ENCODE results near the gene RELCH.

The RELCH gene

DNA sequence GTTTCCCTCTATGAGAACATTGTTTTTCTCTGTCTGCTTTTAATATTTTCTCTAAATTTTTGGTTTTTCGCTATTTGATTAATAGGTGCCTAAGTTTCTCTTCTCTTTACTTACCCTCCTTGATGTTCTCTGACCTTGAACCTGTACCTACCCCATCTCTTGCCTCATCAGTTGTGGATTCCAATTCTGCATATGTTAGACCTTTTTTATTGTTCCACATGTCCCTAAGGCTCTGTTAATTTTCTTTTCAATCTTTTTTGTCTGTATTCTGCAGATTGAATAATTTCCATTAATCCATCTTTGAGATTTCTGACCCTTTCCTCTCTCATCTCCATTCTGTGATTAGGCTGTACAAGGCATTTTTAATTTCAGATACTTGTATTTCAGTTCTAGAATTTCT lies 23.1 kb downstream of the RELCH start:
- no peak for DNase-seq (ENCODE audit: low spot score)
- CTCF ChIA-PET: no interaction called here
- TF ChIP-seq, protein P1, sequence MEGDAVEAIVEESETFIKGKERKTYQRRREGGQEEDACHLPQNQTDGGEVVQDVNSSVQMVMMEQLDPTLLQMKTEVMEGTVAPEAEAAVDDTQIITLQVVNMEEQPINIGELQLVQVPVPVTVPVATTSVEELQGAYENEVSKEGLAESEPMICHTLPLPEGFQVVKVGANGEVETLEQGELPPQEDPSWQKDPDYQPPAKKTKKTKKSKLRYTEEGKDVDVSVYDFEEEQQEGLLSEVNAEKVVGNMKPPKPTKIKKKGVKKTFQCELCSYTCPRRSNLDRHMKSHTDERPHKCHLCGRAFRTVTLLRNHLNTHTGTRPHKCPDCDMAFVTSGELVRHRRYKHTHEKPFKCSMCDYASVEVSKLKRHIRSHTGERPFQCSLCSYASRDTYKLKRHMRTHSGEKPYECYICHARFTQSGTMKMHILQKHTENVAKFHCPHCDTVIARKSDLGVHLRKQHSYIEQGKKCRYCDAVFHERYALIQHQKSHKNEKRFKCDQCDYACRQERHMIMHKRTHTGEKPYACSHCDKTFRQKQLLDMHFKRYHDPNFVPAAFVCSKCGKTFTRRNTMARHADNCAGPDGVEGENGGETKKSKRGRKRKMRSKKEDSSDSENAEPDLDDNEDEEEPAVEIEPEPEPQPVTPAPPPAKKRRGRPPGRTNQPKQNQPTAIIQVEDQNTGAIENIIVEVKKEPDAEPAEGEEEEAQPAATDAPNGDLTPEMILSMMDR (conservative IDR thresholded peaks at IDR 0.05; ENCODE audit: low read depth): no peak
- no peak overlapping the region for H3K27ac ChIP-seq
- POLR2A ChIA-PET (ENCODE audit: low non-redundant PET): no interaction called here

DNA sequence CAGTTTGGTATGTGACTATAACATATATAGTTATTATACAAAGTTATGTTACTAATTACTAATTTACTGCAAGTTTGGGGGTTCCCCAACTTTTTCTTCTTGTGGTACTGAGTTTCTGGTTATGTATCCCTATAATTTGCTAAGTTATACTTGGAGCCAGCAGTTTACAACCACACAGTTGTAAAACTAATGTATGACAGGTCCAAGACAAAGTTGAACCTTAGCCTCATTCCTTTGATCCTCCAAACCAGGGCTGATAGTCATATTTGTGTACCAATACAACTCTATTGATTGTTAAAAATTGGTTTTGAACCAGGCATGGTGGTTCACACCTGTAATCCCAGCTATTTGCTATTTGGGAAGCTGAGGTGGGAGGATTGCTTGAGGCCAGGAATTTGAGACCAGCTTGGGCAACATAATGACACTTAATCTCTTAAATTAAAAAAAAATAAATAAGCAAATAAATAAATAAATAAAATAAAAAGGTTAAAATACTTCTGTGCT lies 24.3 kb downstream of the RELCH start:
- CTCF ChIA-PET: no interaction called here
- POLR2A ChIA-PET (ENCODE audit: low non-redundant PET): no interaction called here
- DNase-seq (ENCODE audit: low spot score): no peak
- no peak overlapping the region for H3K27ac ChIP-seq
- TF ChIP-seq, protein P1 (conservative IDR thresholded peaks at IDR 0.05; ENCODE audit: low read depth): no peak

DNA sequence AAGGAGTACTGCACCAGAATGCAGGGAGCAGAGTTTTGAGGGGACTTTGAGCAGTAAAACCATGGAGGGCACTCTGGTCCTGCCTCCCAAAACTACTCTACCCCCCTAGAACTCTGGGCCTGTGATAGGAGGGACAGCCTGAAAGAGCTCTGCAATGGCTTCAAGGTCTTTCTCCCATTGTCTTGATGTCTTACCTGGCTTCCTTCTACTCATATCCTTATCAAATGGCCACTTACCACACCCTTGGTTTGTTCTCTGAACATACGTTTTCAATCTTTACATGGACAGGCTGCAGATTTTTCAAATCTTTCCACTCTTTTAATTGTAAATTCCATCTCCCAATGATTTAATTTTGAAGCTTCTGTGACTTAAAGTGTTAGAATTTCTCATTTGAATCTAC lies 27.7 kb downstream of the RELCH start:
- no peak overlapping the region for H3K27ac ChIP-seq
- POLR2A ChIA-PET (ENCODE audit: low non-redundant PET): no interaction called here
- CTCF ChIA-PET: no interaction called here
- TF ChIP-seq, protein P1 (conservative IDR thresholded peaks at IDR 0.05; ENCODE audit: low read depth): no peak
- no peak for DNase-seq (ENCODE audit: low spot score)

DNA sequence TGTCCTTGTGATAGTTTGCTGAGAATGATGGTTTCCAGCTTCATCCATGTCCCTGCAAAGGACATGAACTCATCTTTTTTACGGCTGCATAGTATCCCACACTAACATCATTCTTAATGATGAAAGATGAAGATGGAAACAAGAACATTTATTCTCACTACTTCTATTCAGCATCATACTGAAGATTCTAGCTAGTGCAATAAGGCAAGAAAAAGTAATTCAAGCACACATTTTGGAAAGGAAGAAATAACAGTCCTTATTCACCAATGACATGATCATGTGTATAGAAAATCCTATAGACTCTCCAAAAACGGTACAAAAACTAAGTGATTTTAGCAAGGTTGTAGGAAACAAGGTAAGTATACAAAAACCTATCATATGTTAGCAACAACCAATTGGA lies 37.2 kb downstream of the RELCH start:
- ChIA-PET CTCF (no interaction called here), POLR2A (ENCODE audit: low non-redundant PET) (no interaction called here)
- H3K27ac ChIP-seq: no peak overlapping the region
- DNase-seq (ENCODE audit: low spot score): no peak
- TF ChIP-seq, protein P1 (conservative IDR thresholded peaks at IDR 0.05; ENCODE audit: low read depth): no peak

DNA sequence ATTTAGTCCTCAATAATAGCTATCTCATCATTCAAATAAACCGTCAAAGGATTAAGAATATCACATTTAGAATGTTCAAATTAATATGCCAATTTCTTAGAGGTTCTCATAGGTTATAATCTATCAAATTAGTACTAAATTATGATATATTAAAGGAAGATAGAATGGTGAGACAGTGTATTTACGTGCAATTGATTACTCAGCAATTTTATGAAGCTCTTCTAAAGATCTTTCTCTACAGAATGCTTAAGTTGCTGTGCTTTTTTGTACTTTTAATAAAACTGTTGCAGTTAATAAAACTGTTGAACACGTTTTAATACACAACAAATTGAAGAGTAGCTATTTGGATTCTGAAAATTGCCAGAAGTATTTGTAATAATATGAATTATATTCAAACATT lies 39.0 kb downstream of the RELCH start:
- ChIA-PET CTCF (no interaction called here), POLR2A (ENCODE audit: low non-redundant PET) (no interaction called here)
- TF ChIP-seq, protein P1 (conservative IDR thresholded peaks at IDR 0.05; ENCODE audit: low read depth): no peak

DNA sequence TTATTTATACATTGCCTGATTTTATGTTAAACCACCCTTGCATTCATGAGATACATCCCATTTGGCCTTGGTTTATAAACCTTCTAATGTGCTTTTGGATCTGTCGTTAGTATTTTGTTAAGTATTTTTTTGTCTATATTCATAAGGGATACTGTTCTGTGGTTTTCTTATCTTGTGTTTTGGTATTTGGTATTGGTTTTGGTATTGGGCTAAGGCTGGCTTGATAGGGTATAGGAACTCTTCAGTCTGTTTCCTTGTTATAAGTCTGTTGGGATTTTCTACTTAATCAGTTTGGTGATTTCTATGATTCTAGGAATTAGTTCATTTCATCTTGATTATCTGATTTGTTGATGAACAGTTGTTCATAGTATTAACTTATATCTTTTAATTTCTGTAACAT lies 49.2 kb downstream of the RELCH start:
- no peak overlapping the region for H3K27ac ChIP-seq
- DNase-seq (ENCODE audit: low spot score): no peak
- CTCF ChIA-PET: interaction anchor here (0.7 kb wide), 1 partner anchor 58 kb away, joined by 4 read pairs; no protein-coding TSS in a partner anchor
- TF ChIP-seq, protein P1 (conservative IDR thresholded peaks at IDR 0.05; ENCODE audit: low read depth): no peak
- POLR2A ChIA-PET (ENCODE audit: low non-redundant PET): no interaction called here

More for the DNA sequence above, 39.0 kb downstream of the RELCH start:
- H3K27ac ChIP-seq: no peak overlapping the region
- DNase-seq (ENCODE audit: low spot score): no peak

DNA sequence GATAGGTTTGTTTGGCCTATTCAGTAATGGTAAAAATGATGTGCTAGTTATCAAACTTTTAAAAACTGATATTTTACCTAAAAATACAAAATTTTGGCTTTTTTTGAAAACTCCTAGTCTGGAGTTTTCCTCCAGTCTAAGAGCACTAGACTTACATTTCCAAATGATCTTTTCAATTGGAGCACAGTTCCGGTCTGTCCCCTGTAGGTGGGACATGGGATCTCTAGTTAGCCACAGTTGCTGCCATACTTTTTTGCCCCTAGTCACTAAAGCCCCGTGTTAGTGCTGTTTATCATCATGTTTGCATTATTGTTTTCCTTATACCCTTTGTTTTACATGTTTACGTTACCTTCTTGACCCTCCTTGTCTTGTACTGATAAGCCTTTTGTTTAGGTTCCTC lies 52.4 kb downstream of the RELCH start:
- CTCF ChIA-PET: no interaction called here
- TF ChIP-seq, protein P1 (conservative IDR thresholded peaks at IDR 0.05; ENCODE audit: low read depth): no peak
- DNase-seq (ENCODE audit: low spot score): no peak
- H3K27ac ChIP-seq: no peak overlapping the region
- POLR2A ChIA-PET (ENCODE audit: low non-redundant PET): no interaction called here

Measured in RWPE1 (cell line).